GM12878 (cell line): Measurements from ENCODE around the gene YDJC. TPM values are rescaled to one million over a fixed set of nuclear protein-coding genes. Genes with fewer than 3 reads are reported as not detected.

Experiments
- ATAC-seq: fragments of 200-7000 bp; cut with Tn5 transposase; 3 replicates; pipeline ENCODE4 v1.9.1; 2020; ENCODE audit warnings: mild to moderate bottlenecking, moderate library complexity
- BruUV-seq: library from RNA; stranded (reverse); fragments of 400-500 nt; replicated peaks from 2 replicates; lab custom pipeline; 2021; lab: Mats Ljungman, UMichigan
- CTCF ChIA-PET: fragments of 300-600 bp; sonication (Branson Sonifier 250); formaldehyde crosslinking; extraction: SDS; loops from one replicate; lab custom pipeline; 2021; ENCODE audit warnings: inconsistent platforms; lab: Yijun Ruan, JAX
- POLR2A ChIA-PET: fragments of 350-600 bp; formaldehyde crosslinking; extraction: SDS; loops from one replicate; lab custom pipeline; 2021; ENCODE audit warnings: inconsistent platforms; lab: Charles Lee
- RAD21 ChIA-PET: fragments of 300-600 bp; sonication (Branson Sonifier 250); formaldehyde crosslinking; loops from one replicate; lab custom pipeline; 2023; ENCODE audit warnings: antibody characterized with exemption; ENCODE audit not compliant: unreplicated experiment; lab: Charles Lee
- SMC1A ChIA-PET: fragments of 300-600 bp; sonication (Branson Sonifier 250); formaldehyde crosslinking; loops from one replicate; lab custom pipeline; 2023; ENCODE audit not compliant: unreplicated experiment, uncharacterized antibody; lab: Charles Lee
- DNase-seq: peaks from one replicate; pipeline ENCODE4 v3.0.0-alpha.2; 2011; ENCODE audit warnings: low read depth, low spot score
- FAIRE-seq: peaks from 3 replicates; lab custom pipeline; 2011; peaks lifted over from hg19 to GRCh38; lab: Jason Lieb, UNC
- H2AFZ ChIP-seq: 2 replicates; pipeline ENCODE4 v1.6.0; 2011; ENCODE audit warnings: low read depth, low read length, control low read depth; ENCODE audit not compliant: control insufficient read depth
- H3K27ac ChIP-seq: 2 replicates; pipeline ENCODE4 v1.5.1; 2011; ENCODE audit warnings: control low read depth; ENCODE audit not compliant: control insufficient read depth, insufficient read depth
- H3K27me3 ChIP-seq, 2 experiments: replicated peaks in 1 of 2; 2 replicates each; pipeline versions ENCODE4 v1.6.0 to v1.6.1; 2011; ENCODE audit warnings: low read length in 1 of 2; ENCODE audit not compliant: control insufficient read depth in 2 of 2, insufficient read depth in 2 of 2
- H3K36me3 ChIP-seq, 2 experiments: 2 replicates each; pipeline ENCODE4 v1.5.1; 2011; ENCODE audit warnings: low read length in 1 of 2; ENCODE audit not compliant: control insufficient read depth in 2 of 2, insufficient read depth in 2 of 2
- H3K4me1 ChIP-seq: 2 replicates; pipeline ENCODE4 v1.6.1; 2011; ENCODE audit warnings: mild to moderate bottlenecking, low read length, moderate library complexity, mixed read lengths; ENCODE audit not compliant: control insufficient read depth, insufficient read depth
- H3K4me2 ChIP-seq: 2 replicates; pipeline ENCODE4 v1.6.0; 2011; ENCODE audit warnings: control low read depth; ENCODE audit not compliant: control insufficient read depth, insufficient read depth
- H3K4me3 ChIP-seq: fragments of 200-600 bp; sonication (generic); 2 replicates; pipeline ENCODE4 v1.5.1; 2016
- H3K79me2 ChIP-seq: 2 replicates; pipeline ENCODE4 v1.6.0; 2011; ENCODE audit warnings: low read length; ENCODE audit not compliant: control insufficient read depth, insufficient read depth
- H3K9ac ChIP-seq: 2 replicates; pipeline ENCODE4 v1.8.0; 2011; ENCODE audit warnings: low read length, control low read depth, mixed read lengths; ENCODE audit not compliant: control insufficient read depth, insufficient read depth
- H3K9me3 ChIP-seq: replicated peaks from 3 replicates; pipeline ENCODE4 v1.5.1; 2011; ENCODE audit warnings: mild to moderate bottlenecking, low read length; ENCODE audit not compliant: control insufficient read depth, insufficient read depth
- H4K20me1 ChIP-seq: 2 replicates; pipeline ENCODE4 v1.6.0; 2011; ENCODE audit not compliant: control insufficient read depth, insufficient read depth
- BCLAF1 ChIP-seq: fragments of 450-650 bp; IDR thresholded peaks from 2 replicates; pipeline ENCODE4 v1.6.1; 2017; ENCODE audit warnings: antibody characterized with exemption, mild to moderate bottlenecking, moderate library complexity
- BHLHE40 ChIP-seq, 2 experiments: fragments of 450-650 bp in 1 of 2; IDR thresholded peaks; 2 replicates each; pipeline ENCODE4 v1.6.1; 2011 to 2017; ENCODE audit warnings: low read depth in 2 of 2, borderline replicate concordance in 1 of 2, improper control_type of control experiment in 1 of 2, low read length in 1 of 2, mild to moderate bottlenecking in 1 of 2
- FOS ChIP-seq: IDR thresholded peaks from 3 replicates; pipeline ENCODE4 v1.6.1; 2011; ENCODE audit warnings: borderline replicate concordance; ENCODE audit not compliant: insufficient read length; ENCODE audit errors: extremely low read depth
- MTA3 ChIP-seq: IDR thresholded peaks from 2 replicates; pipeline ENCODE4 v1.6.1; 2012; ENCODE audit warnings: low read length, inconsistent platforms, borderline replicate concordance
- MYC ChIP-seq: IDR thresholded peaks from 2 replicates; pipeline ENCODE4 v1.6.1; 2011; ENCODE audit warnings: mild to moderate bottlenecking, low read length, moderate library complexity, inconsistent platforms; ENCODE audit not compliant: insufficient read depth, insufficient replicate concordance, insufficient read length, severe bottlenecking
- NFIC ChIP-seq: IDR thresholded peaks from 2 replicates; pipeline ENCODE4 v1.6.1; 2012; ENCODE audit warnings: low read depth, mild to moderate bottlenecking, inconsistent platforms, low read length, moderate library complexity
- NR2C1 ChIP-seq: fragments of 450-650 bp; IDR thresholded peaks from 2 replicates; pipeline ENCODE4 v1.6.1; 2017; ENCODE audit warnings: antibody characterized with exemption, mild to moderate bottlenecking, moderate library complexity
- PAX8 ChIP-seq: fragments of 450-650 bp; IDR thresholded peaks from 2 replicates; pipeline ENCODE4 v1.6.1; 2017; ENCODE audit warnings: mild to moderate bottlenecking, moderate library complexity
- SP1 ChIP-seq: IDR thresholded peaks from one replicate; pipeline ENCODE4 v1.6.1; 2011; ENCODE audit warnings: low read depth, low read length
- SPI1 ChIP-seq: IDR thresholded peaks from 2 replicates; pipeline ENCODE4 v1.6.1; 2011; ENCODE audit warnings: low read depth, mild to moderate bottlenecking, low read length, moderate library complexity, borderline replicate concordance; ENCODE audit not compliant: insufficient read depth
- WGBS: methylation state at CpG from one replicate; pipeline ENCODE4 v1.1.6; 2016; ENCODE audit warnings: low lambda C conversion rate; ENCODE audit not compliant: insufficient replicate concordance, insufficient coverage; ENCODE audit errors: missing lambda C conversion rate; 5-methylcytosine and 5-hydroxymethylcytosine counted together
- in situ Hi-C: fragments of 300-500 bp; cut with MboI; formaldehyde crosslinking; loops from 9 replicates; pipeline ENCODE4 v1.14.3; 2018; ENCODE audit warnings: mixed read lengths
- intact Hi-C: fragments of 100-400 bp; cut with micrococcal nuclease; formaldehyde crosslinking; loops from one replicate; pipeline ENCODE4 v1.14.2; 2022; ENCODE audit not compliant: unreplicated experiment
- polyA plus RNA-seq, 11 experiments: library from polyadenylated mRNA; depleted of rRNA in 4 of 11; unstranded in 6 of 11; stranded (reverse) in 5 of 11; fragments of >200 nt; fragmentation: Nextera tagmentation in 4 of 11; fragmentation: Illumina TruSeq in 1 of 11; extraction: Ambion mirVana in 4 of 11; extraction: Trizol in 1 of 11; gene quantifications; 1 replicate in 1 of 11; 2 replicates in 10 of 11; pipeline versions ENCODE4 v1.2.1 to v1.2.3, GENCODE V29; 2011 to 2016; ENCODE audit warnings: inconsistent platforms in 2 of 11, missing spikeins in 2 of 11, low read depth in 1 of 11
- total RNA-seq, 4 experiments: library from RNA; depleted of rRNA in 3 of 4; stranded (reverse); fragments of >200 nt in 3 of 4; fragmentation: Illumina TruSeq in 1 of 4; extraction: Trizol in 1 of 4; gene quantifications; 2 replicates each; pipeline versions ENCODE4 v1.2.1 to v1.2.3, GENCODE V29; 2013 to 2021
- TF ChIP-seq, protein P1 (sequence below): fragments of 450-650 bp; formaldehyde crosslinking; IDR thresholded peaks from 2 replicates; pipeline ENCODE4 v1.4.0; 2022; ENCODE audit warnings: mild to moderate bottlenecking, moderate library complexity

The YDJC gene
- total and polyA plus RNA-seq, 10 of the 15 experiments (the other 5 are each of a cell fraction or from before 2014, with no cell fraction given): 1.00 to 77.6 (median 38.4) TPM

GRCh38 chr22:21598302-21598701 lies 31.5 kb downstream of the YDJC start:
- Histone ChIP-seq H3K4me2 (no peak overlapping the region), H3K9me3 (no peaks in the 10 kb centered on the region), H3K36me3 (peaks cover 30 to 32% of the 10 kb centered on the region in 2 experiments), H3K9ac (no peak overlapping the region), H3K27ac (no peak overlapping the region), H4K20me1 (peaks cover 8% of the 10 kb centered on the region; the same call in 1 of the 2 replicates), H3K79me2 (peaks cover 43% of the 10 kb centered on the region), H3K4me1 (no peaks in the 10 kb centered on the region), H3K4me3 (no peak overlapping the region), H3K27me3 (no peaks in the 10 kb centered on the region)
- no peak for FAIRE-seq
- intact Hi-C loops: no loop called here
- ChIA-PET SMC1A (interaction anchor here (1.2 to 1.5 kb wide), 2 partner anchors 9 to 49 kb away, joined by 3 to 5 read pairs; no protein-coding TSS in a partner anchor), POLR2A (interaction anchor here (0.6 to 1.5 kb wide), 2 partner anchors 8 to 344 kb away, joined by 4 to 6 read pairs; no protein-coding TSS in a partner anchor), CTCF (interaction anchor here (1.0 kb wide), 1 partner anchor 8 kb away, joined by 3 read pairs; no protein-coding TSS in a partner anchor), RAD21 (interaction anchor here (1.0 kb wide), 1 partner anchor 171 kb away, joined by 3 read pairs; no protein-coding TSS in a partner anchor)
- no TSS peak for BruUV-seq
- 100% methylated on average over 3 of the region's 3 CpGs for WGBS
- ATAC-seq: no peak
- in situ Hi-C loops: no loop called here
- DNase-seq: no peak
- TF ChIP-seq BCLAF1 (no peak), NR2C1 (no peak), BHLHE40 (IDR thresholded peaks at IDR 0.05; ENCODE audit: borderline replicate concordance in 1 of 2, low read depth in 2 of 2, low read length in 1 of 2) (no peak), MTA3 (no peak), PAX8 (no peak), FOS (no peak), NFIC (no peak), SPI1 (no peak), MYC (no peak), SP1 (no peak)
- TF ChIP-seq, protein P1, sequence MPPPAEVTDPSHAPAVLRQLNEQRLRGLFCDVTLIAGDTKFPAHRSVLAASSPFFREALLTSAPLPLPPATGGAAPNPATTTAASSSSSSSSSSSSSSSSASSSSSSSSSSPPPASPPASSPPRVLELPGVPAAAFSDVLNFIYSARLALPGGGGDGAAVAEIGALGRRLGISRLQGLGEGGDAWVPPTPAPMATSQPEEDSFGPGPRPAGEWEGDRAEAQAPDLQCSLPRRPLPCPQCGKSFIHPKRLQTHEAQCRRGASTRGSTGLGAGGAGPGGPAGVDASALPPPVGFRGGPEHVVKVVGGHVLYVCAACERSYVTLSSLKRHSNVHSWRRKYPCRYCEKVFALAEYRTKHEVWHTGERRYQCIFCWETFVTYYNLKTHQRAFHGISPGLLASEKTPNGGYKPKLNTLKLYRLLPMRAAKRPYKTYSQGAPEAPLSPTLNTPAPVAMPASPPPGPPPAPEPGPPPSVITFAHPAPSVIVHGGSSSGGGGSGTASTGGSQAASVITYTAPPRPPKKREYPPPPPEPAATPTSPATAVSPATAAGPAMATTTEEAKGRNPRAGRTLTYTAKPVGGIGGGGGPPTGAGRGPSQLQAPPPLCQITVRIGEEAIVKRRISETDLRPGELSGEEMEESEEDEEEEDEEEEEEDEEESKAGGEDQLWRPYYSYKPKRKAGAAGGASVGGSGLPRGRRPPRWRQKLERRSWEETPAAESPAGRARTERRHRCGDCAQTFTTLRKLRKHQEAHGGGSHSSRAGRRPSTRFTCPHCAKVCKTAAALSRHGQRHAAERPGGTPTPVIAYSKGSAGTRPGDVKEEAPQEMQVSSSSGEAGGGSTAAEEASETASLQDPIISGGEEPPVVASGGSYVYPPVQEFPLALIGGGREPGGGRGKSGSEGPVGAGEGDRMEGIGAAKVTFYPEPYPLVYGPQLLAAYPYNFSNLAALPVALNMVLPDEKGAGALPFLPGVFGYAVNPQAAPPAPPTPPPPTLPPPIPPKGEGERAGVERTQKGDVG (CRISPR knock-in tag): no peak
- TF ChIP-seq, all 136 proteins: peak for 0
- H2AFZ ChIP-seq: no peak overlapping the region
